ENCODE results near the gene KATNB1. TPM values are rescaled to one million over a fixed set of nuclear protein-coding genes. Genes with fewer than 3 reads are reported as not detected.

Gene KATNB1
- total RNA-seq, 1 donor from 2014 or later: 18.0 TPM

DNA sequence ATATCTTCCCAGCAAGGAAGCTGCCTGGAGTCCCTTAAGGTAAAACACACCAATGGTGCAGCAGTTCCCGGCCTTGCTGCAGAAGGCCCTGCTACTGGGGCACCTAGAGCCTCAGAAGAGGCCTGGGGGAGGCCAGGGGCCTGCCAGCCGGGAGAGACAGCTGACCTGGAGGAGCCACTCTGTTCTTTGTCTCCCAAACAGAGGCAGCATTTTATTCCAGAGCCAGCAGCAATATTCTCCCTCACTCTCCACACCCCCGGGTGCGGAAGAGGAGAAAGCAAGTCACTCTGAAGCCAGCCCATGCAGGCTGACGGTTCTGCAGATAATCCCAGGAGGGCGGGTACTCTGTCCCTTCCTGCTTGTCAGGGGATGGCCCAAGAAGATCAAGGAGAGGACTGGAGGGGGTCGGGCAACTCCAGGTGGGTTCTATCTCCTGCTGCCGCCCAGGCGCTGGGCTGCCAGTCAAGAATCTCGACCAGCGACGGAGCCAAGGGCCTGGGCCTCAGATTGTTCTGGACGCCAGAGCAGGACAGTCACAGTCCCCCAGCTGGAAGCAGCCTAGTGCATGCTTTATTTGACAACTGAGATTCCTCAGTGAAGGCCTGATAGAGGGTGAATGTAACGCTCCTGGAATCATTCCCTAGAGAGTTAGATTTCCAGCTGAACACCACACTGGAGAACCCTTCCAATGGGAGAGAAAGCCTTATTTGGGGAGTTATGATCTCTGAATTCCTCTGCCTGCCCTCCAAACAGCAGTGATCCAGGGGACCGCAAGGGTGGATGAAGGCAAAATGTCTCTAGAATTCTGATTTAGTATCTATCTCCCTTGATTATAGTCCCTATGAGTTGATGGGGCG, 67.8 kb downstream of the KATNB1 start:
- TF ChIP-seq, protein P1, sequence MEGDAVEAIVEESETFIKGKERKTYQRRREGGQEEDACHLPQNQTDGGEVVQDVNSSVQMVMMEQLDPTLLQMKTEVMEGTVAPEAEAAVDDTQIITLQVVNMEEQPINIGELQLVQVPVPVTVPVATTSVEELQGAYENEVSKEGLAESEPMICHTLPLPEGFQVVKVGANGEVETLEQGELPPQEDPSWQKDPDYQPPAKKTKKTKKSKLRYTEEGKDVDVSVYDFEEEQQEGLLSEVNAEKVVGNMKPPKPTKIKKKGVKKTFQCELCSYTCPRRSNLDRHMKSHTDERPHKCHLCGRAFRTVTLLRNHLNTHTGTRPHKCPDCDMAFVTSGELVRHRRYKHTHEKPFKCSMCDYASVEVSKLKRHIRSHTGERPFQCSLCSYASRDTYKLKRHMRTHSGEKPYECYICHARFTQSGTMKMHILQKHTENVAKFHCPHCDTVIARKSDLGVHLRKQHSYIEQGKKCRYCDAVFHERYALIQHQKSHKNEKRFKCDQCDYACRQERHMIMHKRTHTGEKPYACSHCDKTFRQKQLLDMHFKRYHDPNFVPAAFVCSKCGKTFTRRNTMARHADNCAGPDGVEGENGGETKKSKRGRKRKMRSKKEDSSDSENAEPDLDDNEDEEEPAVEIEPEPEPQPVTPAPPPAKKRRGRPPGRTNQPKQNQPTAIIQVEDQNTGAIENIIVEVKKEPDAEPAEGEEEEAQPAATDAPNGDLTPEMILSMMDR (IDR thresholded peaks at IDR 0.05): no peak
- DNase-seq (peak; percentile 52), ATAC-seq (peak in 1 of 2 donors; percentile 14)
- H3K4me1 ChIP-seq: peaks cover 73% of the 10 kb centered on the region
- H3K36me3 ChIP-seq: no peaks in the 10 kb centered on the region
- peak overlapping the region; percentile 91 for H3K27ac ChIP-seq
- intact Hi-C loops (cut with DNase I): no loop called here
- no peaks in the 10 kb centered on the region for H3K9me3 ChIP-seq
- no peaks in the 10 kb centered on the region for H3K27me3 ChIP-seq (ENCODE audit: low read depth)
- peak overlapping the region; percentile 71 for H3K4me3 ChIP-seq

DNA sequence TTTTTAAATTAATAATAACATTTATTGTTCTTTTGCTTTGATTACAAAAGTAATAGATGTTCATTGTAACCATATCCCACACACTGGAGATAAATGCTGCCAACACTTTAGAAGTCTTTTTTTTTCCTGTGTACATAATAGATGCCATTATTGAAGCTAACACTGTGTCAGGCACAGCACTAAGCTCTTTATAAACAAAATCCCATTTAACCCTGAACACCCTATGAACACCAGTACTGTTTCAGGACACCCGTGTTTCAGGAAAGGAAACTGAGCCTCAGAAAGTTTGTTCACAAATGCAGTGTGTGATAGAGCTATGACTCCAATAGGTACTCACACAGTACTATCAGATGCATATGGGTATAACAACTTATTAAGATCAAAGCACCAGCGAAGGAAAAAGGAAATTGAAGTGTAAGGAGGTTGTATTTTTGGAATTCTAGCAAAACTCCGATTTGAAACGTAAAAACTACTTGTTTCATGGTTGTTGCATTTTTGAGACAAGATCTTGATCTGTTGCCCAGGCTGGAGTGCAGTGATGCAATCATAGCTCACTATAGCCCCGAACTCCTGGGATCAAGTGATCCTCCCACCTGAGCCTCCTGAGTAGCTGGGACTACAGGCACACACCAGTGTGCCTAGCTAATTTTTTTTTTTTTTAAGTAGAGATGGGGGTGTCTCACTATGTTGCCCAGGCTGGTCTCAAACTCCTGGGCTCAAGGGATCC, 68.7 kb downstream of the KATNB1 start:
- Histone ChIP-seq H3K4me3 (no peak overlapping the region), H3K36me3 (no peaks in the 10 kb centered on the region), H3K27ac (peak overlapping the region; percentile 91), H3K9me3 (no peaks in the 10 kb centered on the region), H3K4me1 (peaks cover 73% of the 10 kb centered on the region), H3K27me3 (ENCODE audit: low read depth) (no peaks in the 10 kb centered on the region)
- intact Hi-C loops (cut with DNase I): no loop called here
- TF ChIP-seq, protein P1 (IDR thresholded peaks at IDR 0.05): no peak
- ATAC-seq (no peak), DNase-seq (no peak)

DNA sequence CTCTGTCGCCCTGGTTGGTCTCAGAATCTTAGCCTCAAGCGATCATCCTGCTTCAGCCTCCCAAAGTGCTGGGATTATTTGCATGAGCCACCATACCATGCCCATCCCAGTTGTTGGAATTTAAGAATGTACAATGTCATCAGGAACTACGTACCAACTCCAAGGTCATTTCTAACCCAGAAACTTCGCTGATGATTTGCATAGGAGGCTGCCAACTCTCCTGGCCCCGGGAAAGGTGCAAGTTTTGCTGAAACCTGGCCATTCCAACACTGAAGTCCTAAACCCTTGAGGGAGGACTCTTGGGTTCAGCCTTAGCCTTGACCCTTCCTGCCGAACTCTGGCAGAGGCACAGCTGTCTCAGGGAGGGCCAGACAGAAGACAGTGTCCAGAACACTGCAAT, 69.6 kb downstream of the KATNB1 start:
- ATAC-seq (no peak), DNase-seq (no peak)
- TF ChIP-seq, protein P1 (IDR thresholded peaks at IDR 0.05): no peak
- no peaks in the 10 kb centered on the region for H3K27me3 ChIP-seq (ENCODE audit: low read depth)
- intact Hi-C loops (cut with DNase I): no loop called here
- no peaks in the 10 kb centered on the region for H3K9me3 ChIP-seq
- H3K36me3 ChIP-seq: no peaks in the 10 kb centered on the region
- peaks cover 71% of the 10 kb centered on the region for H3K4me1 ChIP-seq
- H3K4me3 ChIP-seq: no peak overlapping the region
- H3K27ac ChIP-seq: no peak overlapping the region

Small RNA genes within 50 kb of the gene (microRNA-seq; reads per million reads assigned to microRNA genes)
- not detected for gene MIR6772 (ENCODE audit: borderline number of aligned reads)

Other genes with a start within 250 kb of the KATNB1 start
- gene DOK4, start 249.3 kb upstream of the KATNB1 start, total RNA-seq: 57.3 TPM
- 12.8 TPM for gene CCDC102A, start 199.2 kb upstream of the KATNB1 start, total RNA-seq
- gene ADGRG5, start 193.1 kb upstream of the KATNB1 start, total RNA-seq: 1.4 TPM
- 37.9 TPM for gene ADGRG1, start 107.1 kb upstream of the KATNB1 start, total RNA-seq
- gene ADGRG3, start 67.5 kb upstream of the KATNB1 start, total RNA-seq: 7.7 TPM
- gene DRC7, start 41.0 kb upstream of the KATNB1 start, total RNA-seq: 4.3 TPM
- gene KIFC3, start 66.7 kb downstream of the KATNB1 start, total RNA-seq: 70.9 TPM
- gene CNGB1, start 235.4 kb downstream of the KATNB1 start, total RNA-seq: 0.35 TPM

All from lower lobe of right lung (tissue), 2 donors.